LNCaP clone FGC (cell line): ENCODE measurements around the gene PRPF31.
"Not testable (repeated sequence)": the region's sequence is repeated elsewhere in the genome, so short reads cannot be mapped to it uniquely, and the experiment has no call there.

ENCODE experiments used
- DNase-seq: peaks from one replicate; pipeline ENCODE4 v3.0.0-alpha.2; 2011; ENCODE audit warnings: low read depth
- H3K4me3 ChIP-seq: 2 replicates; pipeline ENCODE4 v1.5.1; 2011; ENCODE audit warnings: mild to moderate bottlenecking, low read depth, low read length, control low read depth
- CTCF ChIP-seq: IDR thresholded peaks from 2 replicates; pipeline ENCODE4 v1.5.1; 2012; ENCODE audit warnings: mild to moderate bottlenecking; ENCODE audit not compliant: control insufficient read depth, insufficient read depth; ENCODE audit errors: extremely low read depth

The PRPF31 gene

DNA sequence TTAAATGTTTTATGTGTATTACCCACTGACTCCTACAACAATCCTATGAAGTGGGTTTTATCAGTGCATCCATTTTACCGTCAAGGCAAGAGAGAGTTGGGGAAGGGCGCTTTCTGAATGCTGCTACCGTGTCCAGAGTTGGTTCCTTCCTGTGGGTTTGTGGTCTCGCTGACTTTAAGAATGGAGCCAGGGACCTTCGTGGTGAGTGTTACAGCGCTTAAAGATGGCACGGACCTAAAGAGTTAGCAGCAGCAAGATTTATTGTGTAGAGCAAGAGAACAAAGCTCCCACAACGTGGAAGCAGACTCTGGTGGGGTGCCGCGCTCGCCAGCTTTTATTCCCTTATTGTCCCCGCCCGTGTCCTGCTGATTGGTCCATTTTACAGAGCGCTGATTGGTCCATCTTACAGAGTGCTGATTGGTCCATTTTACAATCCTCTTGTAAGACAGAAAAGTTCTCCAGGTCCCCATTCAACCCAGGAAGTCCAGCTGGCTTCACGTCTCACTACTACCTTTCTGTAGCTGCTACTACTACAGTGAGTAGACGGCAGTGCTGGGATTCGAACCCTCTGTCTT is 21.0 kb upstream of the PRPF31 start:
- DNase-seq = no peak
- no peak for TF ChIP-seq CTCF
- no peak overlapping the region for H3K4me3 ChIP-seq

- TF ChIP-seq CTCF = no peak
- no peak overlapping the region for H3K4me3 ChIP-seq
- DNase-seq = no peak
Observed at GRCh38 chr19:54095136-54095858, 20.3 kb upstream of the PRPF31 start.

DNA sequence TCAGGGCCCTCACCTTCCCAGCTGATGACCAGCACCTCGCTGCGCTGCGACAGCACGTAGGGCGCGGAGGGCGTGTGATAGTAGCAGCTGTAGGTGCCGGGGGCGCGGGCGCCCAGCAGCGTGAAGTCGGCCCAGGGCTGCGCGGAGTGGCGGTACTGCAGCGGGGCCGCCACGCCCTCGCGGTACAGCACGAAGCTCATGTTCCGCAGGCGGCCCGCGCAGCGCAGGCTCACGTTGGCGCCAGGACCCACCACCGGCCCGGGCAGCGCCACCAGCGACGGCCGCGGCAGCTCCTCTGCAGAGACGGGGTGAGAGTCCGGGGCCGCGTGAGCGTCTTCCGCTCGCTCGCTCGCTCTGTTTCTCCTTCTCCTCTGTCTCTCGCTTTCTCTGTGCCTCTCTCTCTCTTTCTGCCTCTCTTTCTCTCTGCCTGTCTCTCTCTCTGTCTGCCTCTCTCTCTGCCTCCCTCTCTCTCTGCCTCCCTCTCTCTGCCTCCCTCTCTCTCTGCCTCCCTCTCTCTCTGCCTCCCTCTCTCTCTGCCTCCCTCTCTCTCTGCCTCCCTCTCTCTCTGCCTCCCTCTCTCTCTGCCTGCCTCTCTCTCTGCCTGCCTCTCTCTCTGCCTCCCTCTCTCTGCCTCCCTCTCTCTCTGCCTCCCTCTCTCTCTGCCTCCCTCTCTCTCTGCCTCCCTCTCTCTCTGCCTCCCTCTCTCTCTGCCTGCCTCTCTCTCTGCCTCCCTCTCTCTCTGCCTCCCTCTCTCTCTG is 19.5 kb upstream of the PRPF31 start:
- DNase-seq = not testable (repeated sequence)
- H3K4me3 ChIP-seq = peak overlapping the region; percentile 25; the same call in 1 of the 2 replicates

DNA sequence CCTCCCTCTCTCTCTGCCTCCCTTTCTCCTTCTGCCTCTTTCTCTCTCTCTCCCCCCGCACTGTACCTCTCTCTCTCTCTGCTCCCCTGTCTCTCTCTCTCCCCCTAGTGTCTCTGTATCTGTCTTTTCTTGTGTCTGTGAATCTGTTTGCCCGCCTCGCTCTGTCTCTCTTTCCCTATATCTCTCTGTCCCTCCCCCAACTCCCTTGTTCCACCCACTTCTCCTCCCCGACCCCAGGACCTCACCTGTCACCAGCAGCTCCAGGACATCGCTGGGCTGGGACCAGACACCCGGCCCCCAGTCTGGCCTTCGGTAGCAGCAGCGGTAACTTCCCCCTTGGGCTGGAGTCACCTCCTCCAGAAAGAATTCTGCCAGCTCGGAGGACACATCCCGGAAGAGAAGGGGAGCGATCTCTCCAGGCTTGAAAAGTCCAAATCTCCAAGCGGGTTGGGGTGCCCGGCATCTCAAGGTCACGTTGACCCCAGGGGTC is 18.9 kb upstream of the PRPF31 start:
- DNase-seq = no peak
- no peak overlapping the region for H3K4me3 ChIP-seq
- TF ChIP-seq CTCF = peak; percentile 15; the same call in 1 of the 2 replicates

- no peak for TF ChIP-seq CTCF
- H3K4me3 ChIP-seq = no peak overlapping the region
- no peak for DNase-seq
Observed at GRCh38 chr19:54099190-54099902, 16.2 kb upstream of the PRPF31 start.

DNA sequence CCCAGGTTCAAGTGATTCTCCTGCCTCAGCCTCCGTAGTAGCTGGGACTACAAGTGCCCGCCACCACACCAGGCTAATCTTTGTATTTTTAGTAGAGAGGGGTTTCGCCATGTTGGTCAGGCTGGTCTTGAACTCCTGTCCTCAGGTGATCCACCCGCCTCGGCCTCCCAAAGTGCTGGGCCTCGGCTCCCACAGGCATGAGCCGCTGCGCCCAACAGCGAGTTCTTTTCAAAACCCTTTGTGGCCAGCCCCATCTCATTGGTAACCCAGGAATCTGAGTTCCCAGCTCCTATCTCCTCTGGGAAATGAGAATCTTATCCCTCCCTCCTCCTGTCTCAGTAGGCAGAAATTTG is 15.7 kb upstream of the PRPF31 start:
- DNase-seq, H3K4me3 ChIP-seq: not testable (repeated sequence)

DNA sequence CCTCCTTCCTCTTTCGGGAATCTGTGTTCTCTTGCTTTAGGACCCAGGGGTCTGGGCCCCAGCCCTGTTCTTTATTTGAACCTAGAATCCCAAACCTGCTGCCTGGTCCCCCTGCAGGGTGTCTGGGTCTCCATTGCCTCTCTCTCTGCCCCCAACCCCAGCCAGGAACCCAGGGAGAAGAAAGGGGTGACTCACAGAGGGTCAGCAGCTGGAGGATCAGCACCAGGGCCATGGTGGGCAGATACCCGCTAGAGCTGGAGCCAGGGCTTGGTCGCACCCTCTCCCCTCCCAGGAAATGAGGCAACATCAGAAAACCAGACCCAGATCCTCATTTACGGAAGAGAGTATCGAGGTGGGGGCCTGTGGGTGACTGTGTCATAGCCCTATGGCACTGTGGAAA is 15.0 kb upstream of the PRPF31 start, which contains the start of gene OSCAR:
OSCAR (minus strand) TSS at position 243 of the 400 bp plus-strand sequence; CDS start at position 232, 11 bp downstream.
- TF ChIP-seq CTCF = no peak
- no peak within 1 kb of the TSS for H3K4me3 ChIP-seq
- no peak for DNase-seq
